Keratinocyte (primary cell): Measurements from ENCODE around the gene SLX4.

Source experiments
- CTCF ChIP-seq, 3 experiments: IDR thresholded peaks in 1 of 3; conservative IDR thresholded peaks in 1 of 3; optimal IDR thresholded peaks in 1 of 3; 2 replicates in 2 of 3; 3 replicates in 1 of 3; pipeline versions ENCODE3 to v1.5.1; 2011; ENCODE audit warnings: low read length in 3 of 3, mild to moderate bottlenecking in 3 of 3, moderate library complexity in 2 of 3, control low read depth in 1 of 3, inconsistent platforms in 1 of 3; ENCODE audit not compliant: insufficient read depth in 2 of 3; ENCODE audit errors: extremely low read depth in 1 of 3
- EZH2 ChIP-seq: IDR thresholded peaks from one replicate; pipeline ENCODE4 v1.6.1; 2012; ENCODE audit warnings: inconsistent platforms, mild to moderate bottlenecking, low read length, moderate library complexity

- TF ChIP-seq CTCF (optimal IDR thresholded peaks at IDR 0.05 in 1 of 3, IDR thresholded peaks at IDR 0.05 in 1 of 3, conservative IDR thresholded peaks at IDR 0.05 in 1 of 3; ENCODE audit: extremely low read depth in 1 of 3, insufficient read depth in 2 of 3, low read length in 3 of 3) (no peak), EZH2 (no peak)
Observed at GRCh38 chr16:3574195-3574594, 37.2 kb downstream of the SLX4 start.
